Stomach (tissue), 4 donors: ENCODE measurements around the gene ZKSCAN3.

Source experiments
- CTCF ChIP-seq, 7 experiments: fragments of 450-650 bp in 4 of 7; fragments of 200-600 bp in 3 of 7; sonication (generic) in 3 of 7; IDR thresholded peaks; one replicate each; pipeline ENCODE4 v1.5.1; 2016 to 2019; ENCODE audit warnings: antibody characterized with exemption in 7 of 7, control low read depth in 2 of 7, mild to moderate bottlenecking in 1 of 7
- EP300 ChIP-seq: sonication (generic); formaldehyde crosslinking; IDR thresholded peaks from one replicate; pipeline ENCODE4 v1.6.1; 2017; ENCODE audit warnings: antibody characterized with exemption
- POLR2A ChIP-seq, 4 donors: fragments of 450-650 bp; IDR thresholded peaks; one replicate each; pipeline ENCODE4 v1.6.1; 2016; ENCODE audit warnings: antibody characterized with exemption in 4 of 4, control low read depth in 2 of 4, mild to moderate bottlenecking in 1 of 4, moderate library complexity in 1 of 4
- POLR2AphosphoS5 ChIP-seq, 3 donors: sonication (generic); formaldehyde crosslinking; IDR thresholded peaks; one replicate each; pipeline ENCODE4 v1.6.1; 2016; ENCODE audit warnings: antibody characterized with exemption in 3 of 3

DNA sequence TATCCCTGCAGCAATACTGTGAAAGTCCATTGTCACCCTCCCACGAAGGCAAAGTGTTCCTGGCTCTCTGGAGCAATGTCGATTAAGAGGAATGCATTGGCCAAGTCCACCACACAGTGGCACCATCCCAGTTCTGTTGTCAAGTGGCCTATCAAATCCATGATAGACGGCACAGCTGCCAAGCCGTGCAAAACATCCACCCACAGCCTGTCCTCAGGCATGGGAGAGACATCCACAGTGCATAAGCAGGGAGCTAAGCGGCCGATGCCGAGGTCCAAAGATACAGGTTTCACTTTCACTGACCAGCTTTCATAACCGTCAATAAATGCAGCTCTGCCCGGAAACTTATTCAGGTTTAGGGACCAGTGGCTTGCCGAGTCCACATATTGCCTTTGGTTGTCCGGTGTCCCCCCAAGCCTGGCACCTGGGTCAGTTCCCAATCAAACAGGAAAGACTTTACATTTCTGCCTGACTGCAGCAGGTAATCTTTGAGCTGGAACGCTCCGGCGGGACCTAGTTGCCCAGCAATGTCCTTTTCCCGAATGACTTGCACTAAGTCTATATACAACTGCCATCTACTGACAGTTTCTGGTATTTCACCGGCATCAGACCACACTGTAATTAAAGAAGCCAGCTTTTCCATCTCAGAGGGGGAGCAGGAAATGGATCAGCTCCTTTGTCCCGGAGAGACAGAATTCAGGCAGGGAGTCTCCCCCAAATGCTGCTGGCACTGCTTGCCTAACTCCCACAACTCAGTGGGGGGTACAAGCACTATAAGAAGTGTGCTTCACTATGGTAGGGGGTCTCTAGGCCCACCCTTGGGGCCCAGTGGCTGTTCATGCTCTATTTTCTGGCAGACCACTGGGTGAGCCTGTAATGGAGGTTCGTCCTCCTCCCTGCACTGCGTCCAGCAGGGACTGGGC lies 6.3 kb downstream of the ZKSCAN3 start:
- TF ChIP-seq CTCF (IDR thresholded peaks at IDR 0.05) (peak in 6 of 7 experiments; percentile 18 to 95 (median 92)), POLR2AphosphoS5 (IDR thresholded peaks at IDR 0.05) (peak; percentile 5 to 75 (median 70)), EP300 (no peak), POLR2A (IDR thresholded peaks at IDR 0.05) (no peak)
